Measurements from ENCODE around the gene EPHB2. TPM values are rescaled to one million over a fixed set of nuclear protein-coding genes. Genes with fewer than 3 reads are reported as not detected.

EPHB2 gene
- total and polyA plus RNA-seq, 2 of the 4 experiments (the other 2 are of a cell fraction): 52.3 to 58.8 TPM

DNA sequence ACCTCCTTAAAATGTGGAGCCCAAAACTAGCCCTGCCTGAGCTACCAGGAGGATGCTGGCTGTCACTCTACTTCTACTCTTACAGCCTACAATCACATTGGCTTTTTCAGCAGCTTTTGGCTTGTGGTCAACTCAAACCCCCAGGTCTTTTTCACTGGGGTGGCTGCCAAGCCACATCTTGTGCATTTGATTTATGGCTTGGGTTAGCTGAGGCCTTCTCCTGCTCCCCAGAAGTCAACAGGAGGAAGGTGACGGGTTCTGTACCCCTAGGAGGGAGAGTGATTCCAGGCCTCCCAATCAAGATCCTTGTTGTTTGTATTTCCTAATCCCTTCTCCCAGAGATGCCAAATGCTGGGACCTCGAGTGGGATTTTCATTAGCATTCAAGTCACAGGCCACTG, 137.8 kb downstream of the EPHB2 start:
- Histone ChIP-seq H3K14ac (replicated peaks; ENCODE audit: low read depth, low read length) (no peak overlapping the region), H3K27ac (ENCODE audit: insufficient read depth, low read length) (no peak overlapping the region), H2BK5ac (ENCODE audit: low read depth, low read length, poor library complexity, severe bottlenecking) (no peak overlapping the region), H3K4me2 (ENCODE audit: low read depth, low read length) (no peak overlapping the region), H2AK9ac (replicated peaks; ENCODE audit: low read depth, low read length, poor library complexity) (no peak overlapping the region), H3K18ac (ENCODE audit: low read depth, low read length) (no peak overlapping the region), H3K4ac (ENCODE audit: low read depth, low read length) (no peak overlapping the region), H3K36me3 (ENCODE audit: control insufficient read depth, insufficient read depth, low read length) (peaks cover 6% of the 10 kb centered on the region; the same call in 1 of the 2 replicates), H3K56ac (ENCODE audit: extremely low read depth, insufficient read depth, low read length) (no peak overlapping the region), H3K9ac (ENCODE audit: low read depth, low read length) (no peak overlapping the region), H3K9me1 (ENCODE audit: insufficient read depth, low read length) (no peaks in the 10 kb centered on the region), H2BK120ac (ENCODE audit: low read depth, low read length) (no peak overlapping the region), H2AFZ (replicated peaks; ENCODE audit: low read length, poor library complexity) (no peak overlapping the region), H2BK15ac (ENCODE audit: low read depth, low read length) (no peak overlapping the region), H3K4me3 (ENCODE audit: insufficient read depth, low read depth, low read length) (no peak overlapping the region), H4K91ac (ENCODE audit: insufficient read depth, low read depth, low read length) (no peak overlapping the region), H3K79me1 (ENCODE audit: low read depth in 1 of 2, low read length in 2 of 2) (peaks cover 7 to 32% of the 10 kb centered on the region in 2 experiments; a peak in 3 of 4 replicates), H4K5ac (ENCODE audit: low read depth, low read length) (no peak overlapping the region), H3K9me3 (ENCODE audit: control insufficient read depth, insufficient read depth, low read length) (no peaks in the 10 kb centered on the region), H2BK20ac (ENCODE audit: low read depth, low read length) (no peak overlapping the region), H3K23ac (ENCODE audit: low read depth, low read length) (no peak overlapping the region), H3K27me3 (ENCODE audit: control insufficient read depth, insufficient read depth, low read length) (no peaks in the 10 kb centered on the region), H4K8ac (ENCODE audit: low read depth in 2 of 2, low read length in 2 of 2) (no peak overlapping the region), H3K4me1 (ENCODE audit: control insufficient read depth, insufficient read depth, low read length) (peaks cover 2% of the 10 kb centered on the region; the same call in 1 of the 2 replicates), H4K20me1 (ENCODE audit: insufficient read depth, low read length) (peaks cover 14% of the 10 kb centered on the region), H2AK5ac (ENCODE audit: low read depth, low read length) (no peak overlapping the region)
- intact Hi-C loops (cut with micrococcal nuclease) (no loop called here), in situ Hi-C loops (cut with MboI; ENCODE audit: low sequenced_read_pairs) (no loop called here), dilution Hi-C loops (cut with HindIII; ENCODE audit: low sequenced_read_pairs, unreplicated experiment) (no loop called here)
- WGBS, 2 experiments (ENCODE audit: extremely low coverage in 2 of 2, insufficient read length in 1 of 2): no CpG with 5 or more reads among the region's 2 CpGs
- no peak for ATAC-seq (ENCODE audit: low read depth)
- ChIA-PET POLR2A (ENCODE audit: unreplicated experiment) (no interaction called here), CTCF (interaction anchor here (1.1 kb wide), 1 partner anchor 9 kb away, joined by 3 read pairs; no protein-coding TSS in a partner anchor)
- no peak for DNase-seq
- TF ChIP-seq CEBPB (IDR thresholded peaks at IDR 0.05; ENCODE audit: low read depth, low read length) (no peak), BHLHE40 (IDR thresholded peaks at IDR 0.05; ENCODE audit: low read depth, low read length) (no peak), RAD21 (IDR thresholded peaks at IDR 0.05; ENCODE audit: low read length) (no peak), MXI1 (IDR thresholded peaks at IDR 0.05; ENCODE audit: borderline replicate concordance, low read depth, low read length) (no peak), CHD1 (IDR thresholded peaks at IDR 0.05; ENCODE audit: low read depth, low read length) (no peak), RCOR1 (IDR thresholded peaks at IDR 0.05; ENCODE audit: insufficient replicate concordance, low read length) (no peak), SMC3 (IDR thresholded peaks at IDR 0.05; ENCODE audit: low read depth, low read length) (no peak), RFX5 (IDR thresholded peaks at IDR 0.05; ENCODE audit: low read depth, low read length) (no peak)
- TF ChIP-seq, protein P1, sequence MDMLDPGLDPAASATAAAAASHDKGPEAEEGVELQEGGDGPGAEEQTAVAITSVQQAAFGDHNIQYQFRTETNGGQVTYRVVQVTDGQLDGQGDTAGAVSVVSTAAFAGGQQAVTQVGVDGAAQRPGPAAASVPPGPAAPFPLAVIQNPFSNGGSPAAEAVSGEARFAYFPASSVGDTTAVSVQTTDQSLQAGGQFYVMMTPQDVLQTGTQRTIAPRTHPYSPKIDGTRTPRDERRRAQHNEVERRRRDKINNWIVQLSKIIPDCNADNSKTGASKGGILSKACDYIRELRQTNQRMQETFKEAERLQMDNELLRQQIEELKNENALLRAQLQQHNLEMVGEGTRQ (IDR thresholded peaks at IDR 0.05; ENCODE audit: low read depth, low read length): no peak
- BruUV-seq (replicated peaks): no TSS peak

Measured in IMR-90 (cell line).